AG09319 (cell line): ENCODE results near the gene TBC1D23.
"Not testable (repeated sequence)": the region's sequence is repeated elsewhere in the genome, so short reads cannot be mapped to it uniquely, and the experiment has no call there.

Experiments used
- DNase-seq: peaks from one replicate; pipeline ENCODE4 v3.0.0-alpha.2; 2010; ENCODE audit warnings: low read depth; ENCODE audit errors: extremely low read depth
- CTCF ChIP-seq: IDR thresholded peaks from 2 replicates; pipeline ENCODE4 v1.5.1; 2011; ENCODE audit warnings: low read depth, mild to moderate bottlenecking, inconsistent platforms, low read length, moderate library complexity

Gene TBC1D23

GRCh38 chr3:100325827-100326226, 65.0 kb downstream of the TBC1D23 start:
- no peak for DNase-seq
- no peak for TF ChIP-seq CTCF

- DNase-seq = not testable (repeated sequence)
These were observed 66.6 kb downstream of the TBC1D23 start for GRCh38 chr3:100327377-100327776.

- DNase-seq = no peak
- no peak for TF ChIP-seq CTCF
These were observed 69.2 kb downstream of the TBC1D23 start for GRCh38 chr3:100329800-100330489.

DNA sequence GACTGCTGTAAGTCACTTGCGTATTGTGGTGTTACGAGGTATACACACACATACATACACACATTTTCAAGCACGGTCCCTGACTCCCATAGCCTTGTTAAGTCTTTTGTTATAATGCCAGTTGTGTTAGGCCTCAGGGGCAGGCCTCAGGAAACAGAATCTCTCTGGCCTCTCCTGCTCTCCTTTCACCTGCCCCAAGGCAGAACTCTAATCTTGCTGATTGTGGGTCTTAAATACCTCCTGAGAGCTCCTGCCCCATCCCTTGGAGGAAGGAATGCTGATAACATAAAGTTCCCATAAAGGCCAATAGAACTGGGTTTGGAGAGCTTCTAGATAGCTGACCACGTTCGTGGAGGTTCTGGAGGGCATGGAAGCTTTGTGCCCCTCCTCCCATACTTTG, 69.9 kb downstream of the TBC1D23 start:
- no peak for DNase-seq
- no peak for TF ChIP-seq CTCF

- DNase-seq = no peak
- TF ChIP-seq CTCF = no peak
These were observed 70.9 kb downstream of the TBC1D23 start for GRCh38 chr3:100331660-100332059.

DNA sequence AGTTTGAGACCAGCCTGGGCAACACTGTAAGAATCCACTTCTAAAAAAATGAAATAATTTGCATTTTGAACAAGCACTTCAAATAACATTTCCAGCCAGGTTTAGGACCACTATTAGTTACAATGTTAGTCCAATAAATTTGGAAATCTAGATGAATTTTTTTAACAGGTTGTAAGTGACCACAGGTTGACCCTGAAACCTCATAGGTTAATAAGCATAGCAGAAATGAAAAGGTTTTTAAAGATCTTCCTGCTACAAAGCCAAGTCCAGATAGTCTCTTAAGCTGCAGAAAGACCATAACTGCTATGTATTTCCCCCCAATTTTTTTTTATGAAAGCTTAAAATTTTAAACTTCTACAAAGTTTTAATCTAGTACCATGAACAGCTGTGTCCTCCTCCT, 72.3 kb downstream of the TBC1D23 start:
- no peak for DNase-seq
- no peak for TF ChIP-seq CTCF

- no peak for DNase-seq
- no peak for TF ChIP-seq CTCF
These were observed 73.2 kb downstream of the TBC1D23 start for GRCh38 chr3:100333970-100334487.
